Left forelimb (tissue), 1 donor: ENCODE measurements around the gene CA9.
A peak's percentile ranks its signal among the peaks of the same experiment; 100 is the strongest.

Source experiments
- DNase-seq: peaks from one replicate; pipeline ENCODE4 v3.0.0-alpha.2; 2018; ENCODE audit warnings: low spot score

The CA9 gene

GRCh38 chr9:35651956-35652828 lies 21.5 kb upstream of the CA9 start:
- peak; percentile 52 for DNase-seq

DNA sequence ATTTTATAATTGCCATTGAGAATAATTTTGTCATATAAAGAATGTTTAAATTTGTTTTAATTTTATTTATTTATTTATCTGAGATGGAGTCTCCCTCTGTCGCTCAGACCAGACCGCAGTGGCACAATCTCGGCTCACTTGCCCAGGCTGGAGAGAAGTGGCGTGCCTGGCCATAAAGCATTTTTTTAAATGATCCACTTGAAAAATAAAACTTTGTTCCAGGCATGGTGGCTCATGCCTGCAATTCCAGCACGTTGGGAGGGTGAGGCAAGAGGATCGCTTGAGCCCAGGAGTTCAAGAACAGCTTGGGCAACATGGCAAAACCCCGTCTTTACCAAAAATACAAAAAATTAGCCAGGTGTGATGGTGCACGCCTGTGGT lies 20.9 kb upstream of the CA9 start:
- peak; percentile 14 for DNase-seq

GRCh38 chr9:35653611-35654010 lies 20.1 kb upstream of the CA9 start:
- peak; percentile 3 for DNase-seq

DNA sequence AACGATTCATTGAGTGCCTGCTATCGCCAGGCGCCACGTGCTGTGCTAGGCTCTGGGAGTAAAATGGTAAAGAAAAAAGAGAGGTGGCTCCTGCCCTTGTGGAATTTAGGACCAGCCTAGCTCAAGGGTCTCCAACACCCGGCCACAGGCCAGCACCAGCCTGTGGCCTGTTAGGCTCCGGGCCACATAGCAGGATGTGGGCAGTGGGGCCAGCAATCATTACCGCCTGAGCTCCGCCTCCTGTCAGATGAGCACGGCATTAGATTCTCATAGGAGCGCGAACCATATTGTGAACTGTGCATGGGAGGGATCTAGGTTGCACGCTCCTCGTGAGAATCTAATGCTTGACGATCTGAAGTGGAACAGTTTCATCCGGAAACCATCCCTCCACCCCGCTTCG lies 17.4 kb upstream of the CA9 start:
- peak; percentile 37 for DNase-seq

GRCh38 chr9:35656831-35657545 lies 16.7 kb upstream of the CA9 start:
- DNase-seq = no peak

- DNase-seq = peak; percentile 96
These were observed 16.1 kb upstream of the CA9 start, which contains the start of gene RMRP for GRCh38 chr9:35657546-35658136. RMRP (minus strand) TSS chr9:35658019.

DNA sequence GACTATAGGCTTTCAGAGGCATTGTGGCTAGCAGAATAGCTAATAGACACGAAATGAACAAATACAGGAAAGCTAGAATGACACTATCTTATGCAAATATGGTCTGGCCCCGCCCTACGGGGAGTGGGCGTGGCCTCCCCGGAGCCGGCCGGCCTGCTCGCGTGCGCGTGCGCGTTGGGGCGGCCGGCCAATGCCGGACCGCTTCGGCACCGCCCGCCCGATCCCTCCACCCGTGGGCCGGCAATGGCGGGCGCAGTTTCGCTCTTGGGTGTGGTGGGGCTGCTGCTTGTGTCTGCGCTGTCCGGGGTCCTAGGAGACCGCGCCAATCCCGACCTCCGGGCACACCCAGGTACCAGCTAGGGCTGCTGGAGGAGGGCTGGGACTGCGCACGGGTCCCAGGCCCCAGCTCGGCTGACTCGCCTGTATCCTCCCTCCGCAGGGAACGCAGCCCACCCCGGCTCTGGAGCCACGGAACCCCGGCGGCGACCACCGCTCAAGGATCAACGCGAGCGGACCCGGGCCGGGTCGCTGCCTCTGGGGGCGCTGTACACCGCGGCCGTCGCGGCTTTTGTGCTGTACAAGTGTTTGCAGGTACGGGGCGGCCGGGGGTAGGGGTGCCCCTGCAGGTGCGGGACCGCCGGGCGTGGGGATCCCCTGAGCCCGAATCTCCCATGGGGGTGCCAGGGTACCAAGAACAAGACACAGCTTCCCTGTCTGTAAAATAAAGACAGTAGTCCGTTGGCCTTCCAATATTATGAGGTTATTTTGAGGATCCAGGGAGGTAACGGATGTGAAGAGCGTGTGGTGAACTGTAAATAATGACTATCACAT lies 15.4 kb upstream of the CA9 start, which contains the start of gene CCDC107:
Gene CCDC107, plus strand, starts transcription at position 156 of the 831 bp plus-strand sequence. Its CDS starts 88 bp downstream, at position 244.
- peak; percentile 95 for DNase-seq

DNA sequence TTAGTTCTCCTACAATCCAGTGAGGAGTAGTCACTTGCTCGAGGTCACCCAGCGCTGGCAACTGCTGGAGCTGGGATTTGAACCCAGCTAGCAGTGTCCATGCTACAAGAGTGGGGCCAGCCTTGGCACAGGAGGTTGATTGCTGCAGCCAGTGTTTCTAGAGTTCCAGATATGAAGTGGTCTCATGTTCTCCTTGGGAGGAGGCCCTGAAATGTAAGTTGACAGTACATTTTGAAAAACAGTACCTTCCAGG lies 14.8 kb upstream of the CA9 start:
- no peak for DNase-seq

DNA sequence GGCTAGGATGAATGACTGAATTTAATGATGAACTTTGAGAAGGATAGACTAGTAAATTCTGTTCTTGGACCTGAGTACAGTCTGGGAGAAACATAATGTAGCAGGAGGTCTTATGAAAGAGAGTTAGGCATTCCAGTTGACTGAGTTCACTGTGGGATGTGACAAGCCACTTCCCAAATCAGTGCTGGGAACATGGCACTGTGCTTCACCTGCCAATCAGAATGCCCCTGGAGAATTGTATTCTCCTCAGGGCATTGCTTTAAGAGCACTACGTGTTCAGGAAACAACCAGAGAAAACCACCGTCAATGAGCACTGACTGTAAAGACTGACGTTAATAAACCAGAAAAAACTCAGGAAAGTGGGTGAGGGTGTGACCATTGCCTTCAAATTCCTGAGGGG lies 14.4 kb upstream of the CA9 start:
- no peak for DNase-seq

DNA sequence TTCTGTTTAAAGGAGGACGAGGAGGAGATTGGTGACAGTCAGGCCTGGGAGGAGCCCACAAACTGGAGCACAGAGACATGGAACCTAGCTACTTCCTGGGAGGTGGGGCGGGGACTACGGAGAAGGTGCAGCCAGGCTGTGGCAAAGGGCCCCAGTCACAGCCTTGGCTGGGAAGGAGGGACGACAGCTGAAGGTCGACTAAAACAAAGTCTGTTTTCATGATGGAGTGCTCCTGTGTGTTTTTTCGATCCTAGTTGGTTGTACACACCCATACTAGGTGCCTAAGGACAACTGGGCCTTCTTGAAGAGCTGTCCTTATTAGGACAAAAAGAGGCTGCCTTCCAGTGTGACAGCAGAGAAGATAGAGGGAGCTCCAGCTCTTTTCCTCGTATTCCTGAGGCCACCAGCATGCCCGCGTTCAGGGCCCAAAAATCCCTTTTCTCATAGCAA lies 12.7 kb upstream of the CA9 start:
- no peak for DNase-seq

GRCh38 chr9:35661756-35662350 lies 11.9 kb upstream of the CA9 start:
- no peak for DNase-seq

DNA sequence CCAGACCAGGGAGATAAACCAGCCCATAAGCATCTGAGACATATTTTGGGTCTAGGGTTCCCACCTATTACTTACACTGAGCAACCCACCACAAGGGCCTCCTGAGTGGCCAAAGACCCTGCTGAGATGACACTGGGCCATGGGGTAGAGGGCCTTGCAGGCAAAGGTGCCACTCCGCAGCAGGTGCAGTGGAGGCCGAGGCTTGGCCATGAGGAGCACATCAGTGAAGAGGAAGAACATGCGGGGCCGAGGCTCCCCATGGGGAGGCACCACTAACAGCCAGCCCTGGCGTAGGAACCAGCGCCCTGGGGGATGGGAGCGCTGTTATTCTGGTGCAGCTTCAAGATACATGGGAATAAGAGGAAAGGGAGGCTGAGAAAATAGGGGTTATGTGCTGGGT lies 11.3 kb upstream of the CA9 start:
- DNase-seq = no peak

DNA sequence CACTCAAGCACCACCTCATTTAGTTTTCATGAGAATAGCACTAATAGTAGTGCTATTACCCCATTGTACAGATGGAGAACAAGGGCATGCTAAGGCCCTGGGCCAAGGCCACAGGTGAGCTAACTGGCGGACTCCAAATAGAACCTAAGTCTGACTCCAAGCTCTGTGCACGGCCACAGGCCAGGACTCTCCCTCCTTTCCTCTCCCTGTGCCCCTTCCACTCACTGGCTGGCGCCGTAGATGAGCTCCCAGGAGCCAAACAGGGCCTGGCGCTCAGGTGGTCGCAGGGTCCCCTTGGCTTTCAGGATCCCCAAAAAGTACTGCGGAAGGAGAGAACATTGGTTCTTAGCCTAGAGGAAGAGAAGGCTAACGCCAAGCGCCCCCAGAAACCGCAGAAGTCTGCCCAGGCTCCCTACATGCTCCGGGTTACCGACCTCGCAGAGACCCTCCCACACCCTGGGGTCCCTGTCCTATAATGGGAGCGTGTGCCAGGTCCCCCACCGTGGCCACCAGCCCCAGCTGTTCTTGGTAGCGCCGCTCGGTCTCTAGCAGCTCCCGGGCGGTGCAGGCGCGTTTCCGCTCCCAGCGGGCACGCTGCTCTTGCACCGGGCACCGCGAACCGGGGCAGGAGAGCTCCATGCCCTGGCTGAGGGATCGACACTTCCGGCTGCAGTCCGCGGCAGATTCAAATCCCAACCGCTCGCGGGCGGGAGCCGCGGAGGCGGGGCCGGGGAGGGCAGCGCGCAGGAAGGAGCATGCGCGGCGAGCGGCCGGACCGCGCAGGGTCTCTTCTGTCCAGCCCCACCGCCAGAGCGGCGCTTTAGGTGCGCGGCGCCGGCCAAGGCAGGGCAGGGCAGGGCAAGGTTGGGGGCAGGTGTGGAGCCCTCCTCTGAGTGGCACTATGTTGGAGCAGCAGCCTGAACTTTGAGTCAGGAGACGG lies 8.9 kb upstream of the CA9 start, which contains the start of gene ARHGEF39:
Gene ARHGEF39, minus strand, starts transcription at position 665 of the 940 bp plus-strand sequence. Its CDS starts 26 bp downstream, at position 639.
- DNase-seq = peak; percentile 88

DNA sequence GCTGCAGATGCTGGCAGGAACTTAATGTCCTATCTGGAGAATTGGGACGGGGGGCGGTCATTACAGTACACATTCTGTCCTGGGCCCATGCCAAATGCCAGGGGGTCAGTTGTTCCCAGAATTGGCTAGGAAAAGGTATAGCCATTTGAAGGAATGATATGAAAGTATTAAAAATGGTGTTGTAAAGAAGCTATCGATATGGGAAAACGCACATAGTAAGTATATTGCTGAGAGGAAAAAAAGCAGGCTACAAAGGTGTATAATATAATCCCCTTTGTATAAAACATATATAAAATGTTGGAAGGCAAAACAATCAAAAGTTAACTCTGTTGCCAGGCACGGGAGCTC lies 8.3 kb upstream of the CA9 start:
- DNase-seq = no peak

DNA sequence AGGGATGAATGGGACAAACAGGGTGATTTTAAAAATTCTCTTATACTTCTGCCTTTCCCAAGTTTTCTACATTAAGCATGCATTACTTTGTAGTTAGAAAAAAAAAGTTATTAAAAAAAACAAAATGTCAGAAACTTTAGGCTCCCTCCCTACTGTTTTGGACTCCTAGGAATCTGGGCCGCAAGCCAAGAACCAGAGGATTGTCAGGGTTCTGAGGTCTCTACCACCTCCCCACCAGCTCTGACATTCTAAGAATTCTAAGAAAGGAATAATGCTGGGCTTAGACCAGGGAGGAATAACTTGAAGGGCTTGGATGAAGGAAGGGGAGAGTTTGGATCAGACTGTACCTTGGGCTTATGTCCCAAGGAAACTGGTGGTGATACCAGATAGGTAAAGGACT lies 7.7 kb upstream of the CA9 start:
- DNase-seq = no peak

DNA sequence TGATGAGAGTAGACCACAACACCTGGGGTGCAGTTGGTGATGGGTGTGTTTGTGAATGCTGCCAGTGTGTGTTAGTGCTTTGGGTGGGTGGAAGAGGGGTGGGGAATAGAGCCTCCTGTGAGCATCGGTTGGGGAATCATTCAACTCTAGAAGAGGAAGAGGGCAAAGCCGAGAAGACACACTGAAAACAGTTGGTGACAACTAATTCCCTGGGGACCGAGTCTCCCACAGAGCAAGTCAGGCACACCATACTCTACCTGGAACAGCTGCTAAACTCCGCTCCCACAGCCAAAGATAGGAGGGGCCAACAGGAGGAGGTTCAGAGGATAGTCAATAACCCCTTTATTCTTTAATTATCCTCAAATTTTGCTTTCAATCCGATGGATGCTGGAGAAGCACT lies 7.2 kb upstream of the CA9 start:
- no peak for DNase-seq

GRCh38 chr9:35667939-35668338 lies 5.8 kb upstream of the CA9 start:
- DNase-seq = no peak

DNA sequence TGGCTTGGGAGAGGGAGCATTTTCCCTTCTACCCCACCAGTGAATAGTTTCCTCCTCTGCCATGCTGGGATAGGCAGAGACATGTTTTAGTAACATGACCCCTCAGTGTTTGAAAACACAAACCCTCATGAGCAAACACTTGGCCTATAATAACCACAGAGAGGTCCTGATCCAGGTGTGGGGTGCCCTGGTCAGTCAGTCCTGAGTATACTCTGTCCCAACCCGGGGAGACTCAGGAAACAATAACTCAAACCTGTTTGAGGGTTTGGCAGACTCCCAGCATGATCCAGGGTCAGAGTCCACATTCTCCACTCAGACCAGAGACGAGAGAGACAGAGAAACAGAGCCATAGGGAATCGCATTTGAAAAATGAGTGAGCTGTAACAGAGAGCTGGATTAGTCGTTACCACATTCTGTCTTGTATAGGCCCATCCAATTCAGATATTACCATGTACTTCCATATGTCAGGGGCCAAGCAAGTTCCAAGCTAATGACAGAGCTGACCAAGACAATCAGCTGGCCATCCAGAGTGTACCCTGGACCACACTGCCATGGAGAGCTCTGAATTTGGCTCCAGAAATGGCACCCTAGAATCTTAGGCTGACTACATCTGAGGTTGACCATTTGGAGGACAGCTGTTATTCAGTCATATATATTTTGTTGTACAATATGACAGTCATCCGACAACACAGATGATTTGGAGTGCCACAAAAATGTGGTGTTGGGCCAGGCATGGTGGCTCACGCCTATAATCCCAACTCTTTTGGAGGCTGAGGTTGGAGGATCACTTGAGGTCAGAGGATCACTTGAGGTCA lies 4.2 kb upstream of the CA9 start:
- DNase-seq = no peak

DNA sequence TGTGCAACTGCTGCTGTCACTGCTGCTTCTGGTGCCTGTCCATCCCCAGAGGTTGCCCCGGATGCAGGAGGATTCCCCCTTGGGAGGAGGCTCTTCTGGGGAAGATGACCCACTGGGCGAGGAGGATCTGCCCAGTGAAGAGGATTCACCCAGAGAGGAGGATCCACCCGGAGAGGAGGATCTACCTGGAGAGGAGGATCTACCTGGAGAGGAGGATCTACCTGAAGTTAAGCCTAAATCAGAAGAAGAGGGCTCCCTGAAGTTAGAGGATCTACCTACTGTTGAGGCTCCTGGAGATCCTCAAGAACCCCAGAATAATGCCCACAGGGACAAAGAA lies 265 bp downstream of the CA9 start:
- DNase-seq = peak; percentile 64

DNA sequence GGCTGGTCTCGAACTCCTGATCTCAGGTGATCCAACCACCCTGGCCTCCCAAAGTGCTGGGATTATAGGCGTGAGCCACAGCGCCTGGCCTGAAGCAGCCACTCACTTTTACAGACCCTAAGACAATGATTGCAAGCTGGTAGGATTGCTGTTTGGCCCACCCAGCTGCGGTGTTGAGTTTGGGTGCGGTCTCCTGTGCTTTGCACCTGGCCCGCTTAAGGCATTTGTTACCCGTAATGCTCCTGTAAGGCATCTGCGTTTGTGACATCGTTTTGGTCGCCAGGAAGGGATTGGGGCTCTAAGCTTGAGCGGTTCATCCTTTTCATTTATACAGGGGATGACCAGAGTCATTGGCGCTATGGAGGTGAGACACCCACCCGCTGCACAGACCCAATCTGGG lies 1.5 kb downstream of the CA9 start:
- no peak for DNase-seq
